Smooth muscle cell (in vitro differentiated cells): ENCODE results near the gene PTMA. TPM values are rescaled to one million over a fixed set of nuclear protein-coding genes. Genes with fewer than 3 reads are reported as not detected.

ENCODE experiments used
- DNase-seq: peaks from one replicate; lab custom pipeline; 2025; ENCODE audit not compliant: unreplicated experiment; lab: John Stamatoyannopoulos, UW
- H2AFZ ChIP-seq: fragments of 200-600 bp; sonication (generic); 2 replicates; pipeline ENCODE4 v1.6.0; 2016; ENCODE audit warnings: antibody characterized with exemption, low read depth, mild to moderate bottlenecking
- H3F3A ChIP-seq: fragments of 200-600 bp; sonication (generic); 2 replicates; pipeline ENCODE4 v1.6.0; 2017; ENCODE audit warnings: antibody characterized with exemption, low read depth
- H3K27ac ChIP-seq: fragments of 200-600 bp; sonication (generic); 2 replicates; pipeline ENCODE4 v1.5.1; 2016; ENCODE audit warnings: low read depth, mild to moderate bottlenecking
- H3K27me3 ChIP-seq: fragments of 200-600 bp; sonication (generic); 2 replicates; pipeline ENCODE4 v1.6.1; 2016; ENCODE audit warnings: low read depth, mild to moderate bottlenecking
- H3K36me3 ChIP-seq: fragments of 200-600 bp; sonication (generic); 2 replicates; pipeline ENCODE4 v1.5.1; 2016; ENCODE audit warnings: low read depth
- H3K4me1 ChIP-seq: fragments of 200-600 bp; sonication (generic); 2 replicates; pipeline ENCODE4 v1.5.1; 2016; ENCODE audit warnings: low read depth
- H3K4me2 ChIP-seq: fragments of 200-600 bp; sonication (generic); 2 replicates; pipeline ENCODE4 v1.6.0; 2016; ENCODE audit warnings: mild to moderate bottlenecking
- H3K4me3 ChIP-seq: fragments of 200-600 bp; sonication (generic); 2 replicates; pipeline ENCODE4 v1.5.1; 2016; ENCODE audit warnings: mild to moderate bottlenecking
- H3K79me2 ChIP-seq: fragments of 200-600 bp; sonication (generic); 2 replicates; pipeline ENCODE4 v1.6.0; 2016; ENCODE audit warnings: low read depth, mild to moderate bottlenecking
- H3K9ac ChIP-seq: fragments of 200-600 bp; sonication (generic); 2 replicates; pipeline ENCODE4 v1.6.0; 2016; ENCODE audit warnings: low read depth
- H3K9me3 ChIP-seq: fragments of 200-600 bp; sonication (generic); replicated peaks from 2 replicates; pipeline ENCODE4 v1.5.1; 2016; ENCODE audit warnings: low read depth
- H4K20me1 ChIP-seq: fragments of 200-600 bp; sonication (generic); 2 replicates; pipeline ENCODE4 v1.6.0; 2016; ENCODE audit warnings: low read depth
- CTCF ChIP-seq: fragments of 200-600 bp; sonication (generic); IDR thresholded peaks from 2 replicates; pipeline ENCODE4 v1.5.1; 2017; ENCODE audit warnings: borderline replicate concordance, mild to moderate bottlenecking, antibody characterized with exemption; ENCODE audit not compliant: insufficient read depth, poor library complexity, severe bottlenecking
- WGBS: methylation state at CpG from one replicate; pipeline ENCODE4 v1.1.7; 2016; ENCODE audit warnings: low lambda C conversion rate; 5-methylcytosine and 5-hydroxymethylcytosine counted together
- polyA plus RNA-seq: library from polyadenylated mRNA; unstranded; fragments of >200 nt; fragmentation: Nextera tagmentation; extraction: Ambion mirVana; gene quantifications from 2 replicates; pipeline ENCODE4 v1.2.1, GENCODE V29; 2016
- total RNA-seq: library from RNA; depleted of rRNA; stranded (reverse); fragments of >200 nt; gene quantifications from 2 replicates; pipeline ENCODE4 v1.2.3, GENCODE V29; 2014

PTMA gene
- total and polyA plus RNA-seq, 2 experiments from 2014 or later, result 615 to 655 TPM

GRCh38 chr2:231714639-231715498 lies 6.5 kb downstream of the PTMA start:
- DNase-seq, result peak; percentile 36

GRCh38 chr2:231715499-231715837 lies 7.1 kb downstream of the PTMA start:
- H3K4me3 ChIP-seq, result no peak overlapping the region
- no peaks in the 10 kb centered on the region for H3K36me3 ChIP-seq
- no peaks in the 10 kb centered on the region for H3K9me3 ChIP-seq
- 80% methylated on average over 5 of the region's 5 CpGs for WGBS
- peaks cover 47% of the 10 kb centered on the region for H4K20me1 ChIP-seq
- peaks cover 12% of the 10 kb centered on the region for H3K4me1 ChIP-seq
- H2AFZ ChIP-seq, result no peak overlapping the region
- H3K79me2 ChIP-seq, result peaks cover 22% of the 10 kb centered on the region
- no peak for DNase-seq
- no peak overlapping the region for H3K4me2 ChIP-seq
- H3F3A ChIP-seq, result peaks cover 32% of the 10 kb centered on the region
- no peaks in the 10 kb centered on the region for H3K27me3 ChIP-seq
- H3K27ac ChIP-seq, result no peak overlapping the region
- no peak overlapping the region for H3K9ac ChIP-seq
- TF ChIP-seq CTCF, result no peak

More at GRCh38 chr2:231714639-231715498, 6.5 kb downstream of the PTMA start:
- peaks cover 12% of the 10 kb centered on the region for H3K4me1 ChIP-seq
- peak; percentile 86 for TF ChIP-seq CTCF
- H3K9ac ChIP-seq, result no peak overlapping the region
- WGBS, result 60% methylated on average over 17 of the region's 17 CpGs
- peaks cover 52% of the 10 kb centered on the region for H4K20me1 ChIP-seq
- H3K9me3 ChIP-seq, result no peaks in the 10 kb centered on the region
- no peaks in the 10 kb centered on the region for H3K27me3 ChIP-seq
- no peaks in the 10 kb centered on the region for H3K36me3 ChIP-seq
- H3K79me2 ChIP-seq, result peaks cover 26% of the 10 kb centered on the region
- H3K4me3 ChIP-seq, result no peak overlapping the region
- H3F3A ChIP-seq, result peaks cover 33% of the 10 kb centered on the region
- no peak overlapping the region for H3K4me2 ChIP-seq
- no peak overlapping the region for H2AFZ ChIP-seq
- peak overlapping the region; percentile 40 for H3K27ac ChIP-seq

- peaks cover 25% of the 10 kb centered on the region for H3F3A ChIP-seq
- H3K27me3 ChIP-seq, result no peaks in the 10 kb centered on the region
- H3K4me1 ChIP-seq, result peaks cover 10% of the 10 kb centered on the region
- H3K79me2 ChIP-seq, result peaks cover 15% of the 10 kb centered on the region
- no peak overlapping the region for H2AFZ ChIP-seq
- H3K27ac ChIP-seq, result no peak overlapping the region
- no peak for TF ChIP-seq CTCF
- H3K4me3 ChIP-seq, result no peak overlapping the region
- peaks cover 41% of the 10 kb centered on the region for H4K20me1 ChIP-seq
- DNase-seq, result no peak
- no peak overlapping the region for H3K4me2 ChIP-seq
- H3K9ac ChIP-seq, result no peak overlapping the region
- no peaks in the 10 kb centered on the region for H3K9me3 ChIP-seq
- no peaks in the 10 kb centered on the region for H3K36me3 ChIP-seq
- 85% methylated on average over 8 of the region's 8 CpGs for WGBS
Observed at GRCh38 chr2:231715988-231716616, 7.8 kb downstream of the PTMA start.
